ENCODE results near the gene STUM. TPM values are rescaled to one million over a fixed set of nuclear protein-coding genes. Genes with fewer than 3 reads are reported as not detected.

The STUM gene
- total and polyA plus RNA-seq, 2 of the 8 experiments (the other 6 are each of a cell fraction or from before 2014, with no cell fraction given), result 0.76 to 1.2 TPM

- ChIA-PET CTCF (ENCODE audit: partially characterized antibody) (interaction anchor here (0.5 to 4.6 kb wide), 9 partner anchors 16 to 546 kb away, joined by 3 to 27 read pairs (median 3); no protein-coding TSS in a partner anchor), POLR2A (ENCODE audit: partially characterized antibody) (interaction anchor here (1.2 to 1.6 kb wide), 2 partner anchors 10 to 18 kb away, joined by 3 to 5 read pairs; no protein-coding TSS in a partner anchor)
- Histone ChIP-seq H3K14ac (ENCODE audit: insufficient read length) (no peak overlapping the region), H3K9ac (replicated peaks in 1 of 4; ENCODE audit: extremely low read depth in 1 of 4, low read depth in 3 of 4, low read length in 3 of 4) (no peak overlapping the region), H2BK15ac (ENCODE audit: low read length) (no peak overlapping the region), H3K79me1 (ENCODE audit: low read depth, low read length) (no peaks in the 10 kb centered on the region), H3K23me2 (ENCODE audit: low read depth, low read length) (no peaks in the 10 kb centered on the region), H4K5ac (ENCODE audit: insufficient read length, low read depth, low read length) (no peak overlapping the region), H2BK120ac (replicated peaks; ENCODE audit: low read depth, low read length) (no peak overlapping the region), H3K4ac (replicated peaks; ENCODE audit: insufficient read length, low read depth, low read length) (no peak overlapping the region), H3K27ac (ENCODE audit: low read depth, low read length) (no peak overlapping the region), H3K79me2 (ENCODE audit: control insufficient read depth in 1 of 2, insufficient read depth in 2 of 2, low read length in 2 of 2) (no peaks in the 10 kb centered on the region), H3K56ac (replicated peaks; ENCODE audit: insufficient read length, low read depth, low read length) (no peak overlapping the region), H3K27me3 (replicated peaks in 1 of 4; ENCODE audit: control insufficient read depth in 3 of 4, extremely low read depth in 1 of 4, insufficient read depth in 3 of 4, low read length in 3 of 4) (no peaks in the 10 kb centered on the region), H3K4me1 (replicated peaks in 1 of 4; ENCODE audit: control insufficient read depth in 3 of 4, insufficient read depth in 4 of 4, low read length in 3 of 4) (peaks cover 0 to 7% (median 0%) of the 10 kb centered on the region in 4 experiments; a peak in 3 of 7 replicates), H3K4me2 (ENCODE audit: insufficient read depth in 1 of 2, low read depth in 2 of 2, low read length in 2 of 2) (no peak overlapping the region), H3K9me3 (ENCODE audit: insufficient read depth in 2 of 2, low read depth in 1 of 2, low read length in 1 of 2) (no peaks in the 10 kb centered on the region), H3K36me3 (ENCODE audit: control insufficient read depth in 2 of 4, insufficient read depth in 4 of 4, low read length in 3 of 4) (no peaks in the 10 kb centered on the region), H2BK20ac (ENCODE audit: low read length) (no peak overlapping the region), H3K23ac (ENCODE audit: insufficient read length) (no peak overlapping the region), H3K18ac (ENCODE audit: extremely low read depth, low read length) (no peak overlapping the region), H4K91ac (replicated peaks; ENCODE audit: insufficient read length, low read length) (no peak overlapping the region), H3K4me3 (ENCODE audit: extremely low read depth in 1 of 4, insufficient read depth in 2 of 4, low read depth in 3 of 4, low read length in 4 of 4) (no peak overlapping the region), H2BK12ac (ENCODE audit: low read depth, low read length) (no peak overlapping the region), H4K20me1 (replicated peaks in 1 of 2; ENCODE audit: control insufficient read depth in 1 of 2, insufficient read depth in 2 of 2, low read length in 2 of 2) (no peaks in the 10 kb centered on the region), H4K8ac (ENCODE audit: extremely low read depth, insufficient read depth, low read length) (no peak overlapping the region), H2AK5ac (ENCODE audit: low read depth, low read length) (no peak overlapping the region), H2BK5ac (ENCODE audit: low read depth, low read length) (no peak overlapping the region), H2AFZ (ENCODE audit: low read length) (no peak overlapping the region)
- no peak for DNase-seq (ENCODE audit: low read depth in 1 of 2, low spot score in 2 of 2)
- no peak for FAIRE-seq
- 82% methylated on average over 16 of the region's 16 CpGs; no CpG with 5 or more reads in 1 of the 2 experiments for WGBS, 2 experiments (ENCODE audit: extremely low coverage in 1 of 2, insufficient coverage in 1 of 2, insufficient read length in 1 of 2, insufficient replicate concordance in 2 of 2, low coverage in 1 of 2, low lambda C conversion rate in 2 of 2, missing lambda C conversion rate in 1 of 2)
- TF ChIP-seq CEBPB (IDR thresholded peaks at IDR 0.05; ENCODE audit: low read depth, low read length) (no peak), POU5F1 (IDR thresholded peaks at IDR 0.05; ENCODE audit: low read depth, low read length) (no peak), RBBP5 (IDR thresholded peaks at IDR 0.05; ENCODE audit: borderline replicate concordance, low read depth, low read length) (no peak), ATF2 (IDR thresholded peaks at IDR 0.05; ENCODE audit: low read length) (no peak), CTCF (IDR thresholded peaks at IDR 0.05; ENCODE audit: control extremely low read depth in 1 of 3, insufficient read depth in 1 of 3, low read depth in 1 of 3, low read length in 3 of 3) (no peak), RXRA (IDR thresholded peaks at IDR 0.05; ENCODE audit: insufficient read depth, low read depth, low read length) (no peak), TAF7 (optimal IDR thresholded peaks at IDR 0.05; ENCODE audit: borderline replicate concordance, low read depth, low read length) (no peak)
These were observed 38.3 kb downstream of the STUM start for GRCh38 chr1:226586650-226587422.

Data from H1 (cell line).